GM08714 (cell line): ENCODE measurements around the gene POC5.
"Not testable (repeated sequence)": the region's sequence is repeated elsewhere in the genome, so short reads cannot be mapped to it uniquely, and the experiment has no call there.

Experiments used
- H3K4me3 ChIP-seq: fragments of 200-500 bp; sonication (Bioruptor generic); 2 replicates; pipeline ENCODE4 v1.5.1; 2014; ENCODE audit warnings: mild to moderate bottlenecking, low read length, inconsistent platforms
- ZNF274 ChIP-seq: IDR thresholded peaks from 2 replicates; pipeline ENCODE4 v1.6.1; 2012; ENCODE audit warnings: mild to moderate bottlenecking, low read depth, low read length

Gene POC5

GRCh38 chr5:75717082-75717922 is at the start of gene POC5:
Gene POC5, minus strand, starts transcription at chr5:75717437. Its CDS starts 4,500 bp downstream, at chr5:75712937.
- no peak for TF ChIP-seq ZNF274
- peak within 1 kb of the TSS; percentile 97 for H3K4me3 ChIP-seq

- no peak for TF ChIP-seq ZNF274
- no peak overlapping the region for H3K4me3 ChIP-seq
These were observed 40.9 kb upstream of the POC5 start for GRCh38 chr5:75758116-75758515.

- TF ChIP-seq ZNF274 = no peak
These were observed 39.7 kb upstream of the POC5 start for GRCh38 chr5:75756981-75757380.

GRCh38 chr5:75756211-75756610 is 39.0 kb upstream of the POC5 start:
- no peak overlapping the region for H3K4me3 ChIP-seq
- no peak for TF ChIP-seq ZNF274

More at GRCh38 chr5:75756981-75757380, 39.7 kb upstream of the POC5 start:
- H3K4me3 ChIP-seq = no peak overlapping the region

GRCh38 chr5:75753182-75753581 is 35.9 kb upstream of the POC5 start:
- no peak overlapping the region for H3K4me3 ChIP-seq
- no peak for TF ChIP-seq ZNF274

- H3K4me3 ChIP-seq = no peak overlapping the region
- TF ChIP-seq ZNF274 = no peak
These were observed 27.1 kb upstream of the POC5 start for GRCh38 chr5:75744355-75744754.

- TF ChIP-seq ZNF274 = no peak
These were observed 19.0 kb upstream of the POC5 start for GRCh38 chr5:75736273-75736672.

GRCh38 chr5:75734913-75735789 is 17.9 kb upstream of the POC5 start:
- TF ChIP-seq ZNF274 = no peak
- no peak overlapping the region for H3K4me3 ChIP-seq

More at GRCh38 chr5:75736273-75736672, 19.0 kb upstream of the POC5 start:
- H3K4me3 ChIP-seq = no peak overlapping the region

- TF ChIP-seq ZNF274 = no peak
- H3K4me3 ChIP-seq = no peak overlapping the region
These were observed 16.5 kb upstream of the POC5 start for GRCh38 chr5:75733767-75734166.

GRCh38 chr5:75731515-75731914 is 14.3 kb upstream of the POC5 start:
- not testable (repeated sequence) for H3K4me3 ChIP-seq

GRCh38 chr5:75729321-75729720 is 12.1 kb upstream of the POC5 start:
- TF ChIP-seq ZNF274 = no peak
- H3K4me3 ChIP-seq = no peak overlapping the region

- no peak overlapping the region for H3K4me3 ChIP-seq
- TF ChIP-seq ZNF274 = no peak
These were observed 10.7 kb upstream of the POC5 start for GRCh38 chr5:75727931-75728330.

GRCh38 chr5:75726224-75726623 is 9.0 kb upstream of the POC5 start:
- H3K4me3 ChIP-seq = not testable (repeated sequence)

- TF ChIP-seq ZNF274 = no peak
- H3K4me3 ChIP-seq = no peak overlapping the region
These were observed 6.1 kb upstream of the POC5 start for GRCh38 chr5:75723378-75723777.

GRCh38 chr5:75721573-75721972 is 4.3 kb upstream of the POC5 start:
- no peak for TF ChIP-seq ZNF274
- no peak overlapping the region for H3K4me3 ChIP-seq
